SU-DHL-6 (cell line): Measurements from ENCODE around the gene SPNS3.

Experiments
- H2AFZ ChIP-seq: fragments of 200-600 bp; sonication (generic); 2 replicates; pipeline ENCODE4 v1.6.1; 2014; ENCODE audit warnings: low read depth, mild to moderate bottlenecking, moderate library complexity, mixed read lengths, antibody characterized with exemption, low read length; ENCODE audit not compliant: severe bottlenecking
- H3F3A ChIP-seq: fragments of 200-600 bp; shearing (Covaris generic); 2 replicates; pipeline ENCODE4 v1.6.0; 2016; ENCODE audit warnings: antibody characterized with exemption, mild to moderate bottlenecking; ENCODE audit not compliant: insufficient read depth
- H3K27ac ChIP-seq: fragments of 200-600 bp; sonication (generic); 2 replicates; pipeline ENCODE4 v1.5.1; 2016; ENCODE audit warnings: low read depth, mild to moderate bottlenecking, low read length, moderate library complexity, mixed read lengths
- H3K27me3 ChIP-seq: fragments of 200-600 bp; sonication (generic), shearing (Covaris generic); 2 replicates; pipeline ENCODE4 v1.6.0; 2014; ENCODE audit warnings: mild to moderate bottlenecking, low read length
- H3K36me3 ChIP-seq: fragments of 200-600 bp; sonication (generic); 2 replicates; pipeline ENCODE4 v1.6.1; 2014; ENCODE audit warnings: mild to moderate bottlenecking, low read length, mixed read lengths
- H3K4me2 ChIP-seq: fragments of 300-600, 200-600 bp; shearing (Covaris generic), sonication (generic); 2 replicates; pipeline ENCODE4 v1.6.0; 2014; ENCODE audit warnings: low read length, low read depth, mild to moderate bottlenecking; ENCODE audit not compliant: poor library complexity, severe bottlenecking
- H3K4me3 ChIP-seq: fragments of 200-600 bp; sonication (generic); 2 replicates; pipeline ENCODE4 v1.5.1; 2014; ENCODE audit warnings: antibody characterized with exemption, low read length, mild to moderate bottlenecking, mixed read lengths; ENCODE audit not compliant: insufficient read depth, poor library complexity, severe bottlenecking
- H3K79me2 ChIP-seq: fragments of 200-600 bp; sonication (generic); 2 replicates; pipeline ENCODE4 v1.6.1; 2014; ENCODE audit warnings: mild to moderate bottlenecking, low read length, moderate library complexity; ENCODE audit not compliant: insufficient read depth
- H3K9ac ChIP-seq: fragments of 200-600 bp; sonication (generic); 2 replicates; pipeline ENCODE4 v1.7.0; 2014; ENCODE audit warnings: mild to moderate bottlenecking, low read length
- H3K9me2 ChIP-seq: fragments of 200-600 bp; sonication (generic); replicated peaks from 2 replicates; pipeline ENCODE4 v1.6.1; 2014; ENCODE audit warnings: low read length; ENCODE audit not compliant: insufficient read depth
- H3K9me3 ChIP-seq: fragments of 200-600 bp; sonication (generic); 2 replicates; pipeline ENCODE4 v1.6.1; 2014; ENCODE audit warnings: low read length, mixed read lengths; ENCODE audit not compliant: insufficient read depth
- H4K20me1 ChIP-seq: fragments of 200-600 bp; sonication (generic); 2 replicates; pipeline ENCODE4 v1.6.1; 2014; ENCODE audit warnings: low read depth, mild to moderate bottlenecking, antibody characterized with exemption, low read length, moderate library complexity, mixed read lengths
- CTCF ChIP-seq: fragments of 200-600 bp; sonication (generic); IDR thresholded peaks from one replicate; pipeline ENCODE4 v1.5.1; 2017; ENCODE audit warnings: antibody characterized with exemption, mild to moderate bottlenecking, low read length, moderate library complexity; ENCODE audit not compliant: insufficient read depth, poor library complexity, severe bottlenecking
- EZH2phosphoT487 ChIP-seq: fragments of 200-600 bp; sonication (generic), shearing (Covaris generic); conservative IDR thresholded peaks from 2 replicates; pipeline ENCODE4 v1.6.1; 2018; ENCODE audit warnings: mild to moderate bottlenecking, antibody characterized with exemption, low read length, moderate library complexity, mixed read lengths

Gene SPNS3

GRCh38 chr17:4427505-4427904 is 6.2 kb upstream of the SPNS3 start:
- Histone ChIP-seq H2AFZ (no peak overlapping the region), H4K20me1 (no peaks in the 10 kb centered on the region), H3K4me2 (peak overlapping the region; percentile 47), H3K27ac (peak overlapping the region; percentile 81), H3K9me2 (no peaks in the 10 kb centered on the region), H3F3A (peaks cover 21% of the 10 kb centered on the region), H3K79me2 (no peaks in the 10 kb centered on the region), H3K9me3 (no peaks in the 10 kb centered on the region), H3K36me3 (no peaks in the 10 kb centered on the region), H3K9ac (no peak overlapping the region), H3K4me3 (no peak overlapping the region), H3K27me3 (no peaks in the 10 kb centered on the region)
- TF ChIP-seq CTCF (no peak), EZH2phosphoT487 (no peak)

- no peak overlapping the region for H3K4me3 ChIP-seq
- H3K79me2 ChIP-seq: no peaks in the 10 kb centered on the region
- H2AFZ ChIP-seq: no peak overlapping the region
- no peak for TF ChIP-seq EZH2phosphoT487
- no peak for TF ChIP-seq CTCF
- H3K4me2 ChIP-seq: peak overlapping the region; percentile 26
- no peaks in the 10 kb centered on the region for H3K9me3 ChIP-seq
- H3F3A ChIP-seq: peaks cover 6% of the 10 kb centered on the region; the same call in 1 of the 2 replicates
- no peaks in the 10 kb centered on the region for H4K20me1 ChIP-seq
- no peaks in the 10 kb centered on the region for H3K36me3 ChIP-seq
- H3K9me2 ChIP-seq: no peaks in the 10 kb centered on the region
- H3K27me3 ChIP-seq: no peaks in the 10 kb centered on the region
- no peak overlapping the region for H3K9ac ChIP-seq
- H3K27ac ChIP-seq: peak overlapping the region; percentile 34
Observed at GRCh38 chr17:4436381-4436780, 2.6 kb downstream of the SPNS3 start.

- Histone ChIP-seq H3K4me3 (no peak overlapping the region), H3K79me2 (no peaks in the 10 kb centered on the region), H3K27me3 (no peaks in the 10 kb centered on the region), H3K36me3 (no peaks in the 10 kb centered on the region), H4K20me1 (no peaks in the 10 kb centered on the region), H3K9ac (no peak overlapping the region), H3F3A (peaks cover 6% of the 10 kb centered on the region; the same call in 1 of the 2 replicates), H3K9me3 (no peaks in the 10 kb centered on the region), H3K27ac (peak overlapping the region; percentile 34), H2AFZ (no peak overlapping the region), H3K9me2 (no peaks in the 10 kb centered on the region), H3K4me2 (peak overlapping the region; percentile 26)
- TF ChIP-seq EZH2phosphoT487: no peak
- TF ChIP-seq CTCF: no peak
Observed at GRCh38 chr17:4436846-4437245, 3.1 kb downstream of the SPNS3 start.
